ENCODE measurements around the gene MPND.

Gene MPND

DNA sequence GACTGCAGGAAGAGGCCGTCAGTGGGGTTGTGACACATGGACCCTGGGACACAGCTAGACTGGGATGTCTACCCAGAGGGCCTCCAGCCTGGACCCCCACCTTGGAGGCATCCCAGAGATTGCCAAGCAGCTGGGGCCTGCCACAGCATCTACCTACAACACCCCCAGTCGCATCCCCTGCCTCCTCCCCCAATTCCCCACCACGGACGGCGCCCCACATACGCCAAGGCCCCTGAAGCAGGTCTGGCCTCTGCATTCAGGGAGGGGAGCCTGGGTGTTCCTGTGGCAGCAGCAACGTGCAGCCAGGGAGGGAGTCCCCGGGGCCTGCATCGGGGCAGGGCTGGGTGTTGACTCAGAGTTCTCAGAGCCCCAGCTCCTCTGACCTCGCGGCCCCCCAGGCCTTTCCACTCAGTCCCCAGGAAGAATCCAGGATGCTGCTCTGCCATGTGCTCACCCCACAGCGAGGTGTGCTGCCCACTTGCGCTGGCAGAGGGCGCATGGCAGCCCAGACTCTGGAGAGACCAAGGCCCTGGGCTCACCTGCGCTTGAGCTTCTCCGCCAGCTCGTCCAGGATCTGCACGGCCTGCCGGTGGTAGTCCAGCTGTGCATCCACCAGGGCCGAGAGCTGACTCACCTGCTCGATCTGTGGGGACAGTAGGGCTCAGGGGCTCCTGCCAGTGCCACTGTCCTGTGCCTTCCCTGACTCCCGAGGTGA lies 19.6 kb downstream of the MPND start:
- TF ChIP-seq, protein P1, sequence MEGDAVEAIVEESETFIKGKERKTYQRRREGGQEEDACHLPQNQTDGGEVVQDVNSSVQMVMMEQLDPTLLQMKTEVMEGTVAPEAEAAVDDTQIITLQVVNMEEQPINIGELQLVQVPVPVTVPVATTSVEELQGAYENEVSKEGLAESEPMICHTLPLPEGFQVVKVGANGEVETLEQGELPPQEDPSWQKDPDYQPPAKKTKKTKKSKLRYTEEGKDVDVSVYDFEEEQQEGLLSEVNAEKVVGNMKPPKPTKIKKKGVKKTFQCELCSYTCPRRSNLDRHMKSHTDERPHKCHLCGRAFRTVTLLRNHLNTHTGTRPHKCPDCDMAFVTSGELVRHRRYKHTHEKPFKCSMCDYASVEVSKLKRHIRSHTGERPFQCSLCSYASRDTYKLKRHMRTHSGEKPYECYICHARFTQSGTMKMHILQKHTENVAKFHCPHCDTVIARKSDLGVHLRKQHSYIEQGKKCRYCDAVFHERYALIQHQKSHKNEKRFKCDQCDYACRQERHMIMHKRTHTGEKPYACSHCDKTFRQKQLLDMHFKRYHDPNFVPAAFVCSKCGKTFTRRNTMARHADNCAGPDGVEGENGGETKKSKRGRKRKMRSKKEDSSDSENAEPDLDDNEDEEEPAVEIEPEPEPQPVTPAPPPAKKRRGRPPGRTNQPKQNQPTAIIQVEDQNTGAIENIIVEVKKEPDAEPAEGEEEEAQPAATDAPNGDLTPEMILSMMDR (IDR thresholded peaks at IDR 0.05), result no peak

DNA sequence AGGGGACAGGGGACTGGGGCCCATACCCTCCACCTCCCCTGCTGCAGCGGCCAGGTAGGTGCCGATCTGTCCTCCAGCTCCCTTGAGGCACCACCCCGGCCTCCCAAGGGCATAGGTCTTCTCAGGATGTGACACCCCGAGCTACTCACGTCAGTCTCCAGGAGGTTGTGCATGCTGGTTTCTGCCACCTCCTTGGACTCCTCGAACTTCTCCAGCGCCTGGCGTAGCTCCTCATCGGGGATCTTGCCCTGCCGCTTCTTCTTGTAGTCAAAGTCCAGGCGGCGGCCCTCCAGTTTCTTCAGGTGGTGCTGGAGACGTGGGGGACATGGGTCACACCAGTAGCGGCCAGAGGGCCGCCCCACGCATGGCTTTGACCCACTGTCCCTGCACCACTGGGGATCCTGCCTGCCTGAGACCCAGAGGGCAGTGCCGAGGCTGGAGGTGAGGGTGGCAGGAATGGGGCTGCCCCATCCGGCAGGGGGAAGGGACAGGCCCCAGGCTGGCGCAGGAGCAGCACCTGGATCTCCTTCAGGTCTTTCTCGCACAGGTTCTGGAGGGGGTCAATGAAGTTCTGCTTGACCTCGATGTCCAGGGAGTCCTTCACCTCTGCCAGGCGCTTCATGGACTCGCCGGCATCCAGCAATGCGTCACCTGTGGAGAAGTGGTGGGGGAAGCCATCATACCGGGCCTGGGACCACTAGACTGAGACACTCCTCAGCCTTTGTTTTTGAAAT lies 20.4 kb downstream of the MPND start:
- TF ChIP-seq, protein P1 (IDR thresholded peaks at IDR 0.05), result no peak

DNA sequence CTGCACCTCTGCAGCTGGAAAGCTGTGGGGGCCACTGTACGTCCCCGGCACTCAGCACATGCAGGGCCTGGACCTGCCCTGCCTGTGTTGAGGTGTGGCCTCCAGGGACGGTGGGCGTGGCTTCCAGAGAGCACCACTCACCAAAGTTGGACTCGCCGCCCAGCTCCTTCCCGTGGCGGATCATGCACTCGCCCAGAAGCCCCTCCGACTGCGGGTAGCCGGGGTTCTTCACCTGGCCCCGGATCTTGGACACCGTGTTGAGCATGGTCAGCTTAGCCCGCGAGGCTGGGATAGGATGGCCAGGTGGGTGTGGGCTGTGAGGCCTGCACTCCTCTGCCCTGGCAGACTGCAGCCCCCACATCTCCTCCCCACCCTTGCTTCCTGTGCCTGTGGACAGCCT lies 22.0 kb downstream of the MPND start:
- TF ChIP-seq, protein P1 (IDR thresholded peaks at IDR 0.05), result no peak

DNA sequence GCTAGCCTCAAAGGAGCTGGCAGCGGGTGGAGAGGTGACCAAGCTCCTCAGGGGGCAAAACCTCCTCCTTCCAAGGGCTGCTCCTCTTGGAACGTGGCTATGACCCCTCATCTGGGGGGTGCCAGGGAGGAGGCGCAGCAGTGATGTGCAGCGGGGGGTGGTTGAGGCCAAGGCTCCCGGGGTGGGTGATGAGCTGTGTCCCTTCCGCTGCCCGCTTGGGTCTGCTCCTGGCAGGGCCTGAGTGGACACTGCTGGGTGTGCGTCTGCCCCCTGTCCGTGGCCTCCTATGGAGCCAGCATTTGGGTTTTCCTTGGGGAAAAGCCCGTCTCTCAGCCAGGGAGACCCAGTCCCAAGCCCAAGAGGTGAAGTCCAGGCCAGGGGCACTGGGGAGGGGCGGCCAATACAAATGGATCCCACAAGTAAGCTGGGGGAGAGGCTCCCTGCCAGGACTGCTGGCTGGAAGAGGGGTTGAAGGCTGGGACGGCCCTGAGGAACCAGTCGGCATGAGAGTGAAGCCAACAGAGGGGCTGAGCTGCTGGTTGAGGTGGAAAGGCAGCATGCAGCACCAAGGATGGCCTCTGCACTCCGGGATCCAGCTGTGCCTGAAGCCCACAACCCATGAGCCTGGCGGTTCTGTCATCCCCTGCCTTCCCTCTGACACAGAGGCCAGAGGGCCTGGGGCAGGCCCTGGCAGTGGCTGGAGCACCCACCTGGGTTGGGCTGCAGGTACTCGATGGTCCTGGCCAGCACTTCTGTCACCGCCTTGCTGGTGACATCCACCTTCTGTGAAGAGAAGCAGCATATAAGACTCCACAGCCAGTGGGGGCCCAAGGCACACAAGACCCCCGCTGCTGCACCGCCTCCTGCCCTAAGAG lies 22.7 kb downstream of the MPND start:
- TF ChIP-seq, protein P1 (IDR thresholded peaks at IDR 0.05), result no peak

DNA sequence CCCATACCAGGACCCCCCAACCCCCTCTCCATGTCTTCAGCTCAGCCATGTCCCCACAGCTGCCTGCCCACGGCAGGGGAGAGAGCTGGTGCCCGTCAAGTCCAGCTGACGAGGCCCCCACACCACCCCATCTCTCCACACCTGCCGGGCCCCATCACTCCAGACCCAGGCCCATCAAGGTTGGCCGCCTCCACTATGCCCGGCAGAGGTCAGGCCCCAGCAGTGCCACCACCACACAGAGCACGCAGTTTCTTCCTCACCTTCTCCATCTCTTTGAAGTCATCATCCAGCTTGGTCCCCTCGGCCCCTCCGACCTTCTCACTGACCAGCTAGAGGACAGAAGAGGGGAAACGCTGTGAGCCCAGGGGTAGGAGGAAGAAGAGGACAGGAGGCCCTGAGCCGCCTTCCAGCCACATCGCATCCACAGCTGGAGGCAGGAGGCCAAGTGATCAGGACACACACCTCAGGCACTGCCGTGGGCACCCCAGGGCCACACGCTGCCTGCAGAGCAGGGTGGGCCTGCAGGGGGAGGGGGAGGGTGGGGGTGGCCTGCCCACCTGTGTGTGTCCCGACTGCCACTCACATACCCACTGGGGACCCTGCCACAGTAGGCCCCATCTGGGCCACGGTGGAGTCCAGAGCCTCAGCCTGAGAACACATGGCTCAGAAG lies 23.4 kb downstream of the MPND start:
- TF ChIP-seq, protein P1 (IDR thresholded peaks at IDR 0.05), result no peak

DNA sequence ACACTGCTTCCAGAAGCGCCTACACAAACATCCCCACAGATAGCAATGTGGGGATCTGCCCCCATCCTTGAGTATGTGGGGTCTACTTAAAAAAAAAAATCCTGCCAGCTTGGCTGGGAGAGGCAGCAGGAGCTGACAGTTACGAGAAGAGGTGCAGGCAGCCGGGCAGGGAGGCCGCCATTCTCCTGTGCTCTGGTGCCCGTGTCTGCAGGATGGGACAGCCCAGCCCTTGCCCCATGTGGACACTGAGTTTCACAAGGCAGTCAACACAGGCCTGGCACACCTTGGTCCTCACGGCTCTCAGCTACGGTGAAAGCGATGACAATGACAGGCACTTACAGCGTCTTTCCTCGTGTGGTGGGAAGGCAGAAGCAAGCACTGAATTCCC lies 24.0 kb downstream of the MPND start:
- TF ChIP-seq, protein P1 (IDR thresholded peaks at IDR 0.05), result no peak

DNA sequence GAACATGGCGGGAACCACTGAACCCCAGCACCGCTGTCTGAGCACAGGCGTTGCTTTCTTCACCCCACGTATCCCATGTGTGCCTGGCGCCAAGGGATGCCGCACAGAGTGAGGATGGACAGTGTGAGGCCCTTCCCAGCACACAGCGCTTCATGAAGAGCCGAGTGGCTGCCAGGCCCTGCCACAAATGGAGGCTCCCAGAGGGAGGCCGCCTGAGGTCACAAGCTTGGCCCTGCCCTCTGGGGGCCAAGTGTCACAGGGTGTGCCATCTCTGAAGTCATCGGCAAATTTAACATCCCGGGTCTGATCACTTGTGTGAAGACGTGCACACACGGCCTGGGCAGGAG lies 24.4 kb downstream of the MPND start:
- TF ChIP-seq, protein P1 (IDR thresholded peaks at IDR 0.05), result no peak
